H1 (cell line): ENCODE results near the gene EEF1A2. TPM values are rescaled to one million over a fixed set of nuclear protein-coding genes. Genes with fewer than 3 reads are reported as not detected.

Experiments
- CTCF ChIA-PET: fragments of 300-600 bp; sonication (Branson Sonifier 250); formaldehyde crosslinking; loops from one replicate; lab custom pipeline; 2021; ENCODE audit not compliant: partially characterized antibody; lab: Charles Lee
- POLR2A ChIA-PET: fragments of 300-600 bp; sonication (Branson Sonifier 250); formaldehyde crosslinking; loops from one replicate; lab custom pipeline; 2021; ENCODE audit warnings: inconsistent platforms; ENCODE audit not compliant: partially characterized antibody; lab: Charles Lee
- DNase-seq, 2 experiments: peaks; one replicate each; pipeline versions ENCODE4 v3.0.0 to v3.0.0-alpha.2; 2010 to 2022; ENCODE audit warnings: low spot score in 2 of 2, low read depth in 1 of 2, mixed read lengths in 1 of 2
- FAIRE-seq: peaks from 2 replicates; lab custom pipeline; 2011; peaks lifted over from hg19 to GRCh38; lab: Jason Lieb, UNC
- H2AFZ ChIP-seq: 2 replicates; pipeline ENCODE4 v1.8.1; 2012; ENCODE audit warnings: low read length, inconsistent platforms
- H2AK5ac ChIP-seq: 2 replicates; pipeline ENCODE4 v1.6.1; 2013; ENCODE audit warnings: low read depth, low read length
- H2BK120ac ChIP-seq: replicated peaks from 2 replicates; pipeline ENCODE3; 2013; ENCODE audit warnings: low read depth, low read length, inconsistent platforms
- H2BK12ac ChIP-seq: 2 replicates; pipeline ENCODE4 v1.6.1; 2013; ENCODE audit warnings: low read depth, low read length
- H2BK15ac ChIP-seq: 2 replicates; pipeline ENCODE4 v1.6.1; 2013; ENCODE audit warnings: low read length
- H2BK20ac ChIP-seq: 2 replicates; pipeline ENCODE4 v1.6.1; 2013; ENCODE audit warnings: low read length
- H2BK5ac ChIP-seq: 2 replicates; pipeline ENCODE4 v1.6.1; 2013; ENCODE audit warnings: low read depth, low read length
- H3K14ac ChIP-seq: 2 replicates; pipeline ENCODE4 v1.6.1; 2013; ENCODE audit warnings: inconsistent platforms; ENCODE audit not compliant: insufficient read length
- H3K18ac ChIP-seq: 2 replicates; pipeline ENCODE4 v1.6.1; 2013; ENCODE audit warnings: low read length; ENCODE audit errors: extremely low read depth
- H3K23ac ChIP-seq: 2 replicates; pipeline ENCODE4 v1.6.1; 2013; ENCODE audit warnings: inconsistent platforms; ENCODE audit not compliant: insufficient read length
- H3K23me2 ChIP-seq: 2 replicates; pipeline ENCODE4 v1.6.1; 2013; ENCODE audit warnings: low read depth, low read length
- H3K27ac ChIP-seq: 2 replicates; pipeline ENCODE4 v1.6.1; 2011; ENCODE audit warnings: low read depth, low read length, inconsistent platforms
- H3K27me3 ChIP-seq, 4 experiments: replicated peaks in 1 of 4; 1 replicate in 1 of 4; 2 replicates in 3 of 4; pipeline versions ENCODE4 v1.6.1 to v1.8.1; 2011 to 2013; ENCODE audit warnings: low read length in 3 of 4, mild to moderate bottlenecking in 3 of 4, inconsistent platforms in 2 of 4, mixed read lengths in 2 of 4, moderate library complexity in 1 of 4; ENCODE audit not compliant: control insufficient read depth in 3 of 4, insufficient read depth in 3 of 4; ENCODE audit errors: extremely low read depth in 1 of 4
- H3K36me3 ChIP-seq, 4 experiments: 2 replicates each; pipeline versions ENCODE4 v1.6.1 to v1.8.1; 2011 to 2013; ENCODE audit warnings: mild to moderate bottlenecking in 4 of 4, low read length in 3 of 4, moderate library complexity in 2 of 4, control low read depth in 1 of 4, inconsistent platforms in 1 of 4; ENCODE audit not compliant: insufficient read depth in 4 of 4, control insufficient read depth in 2 of 4
- H3K4ac ChIP-seq: replicated peaks from 2 replicates; pipeline ENCODE3; 2013; ENCODE audit warnings: low read length, low read depth, mixed read lengths, inconsistent platforms; ENCODE audit not compliant: insufficient read length
- H3K4me1 ChIP-seq, 4 experiments: replicated peaks in 1 of 4; 1 replicate in 1 of 4; 2 replicates in 3 of 4; pipeline versions ENCODE4 v1.6.1 to v1.8.1; 2011 to 2013; ENCODE audit warnings: low read length in 3 of 4, inconsistent platforms in 2 of 4, mixed read lengths in 1 of 4; ENCODE audit not compliant: insufficient read depth in 4 of 4, control insufficient read depth in 3 of 4
- H3K4me2 ChIP-seq, 2 experiments: 2 replicates each; pipeline versions ENCODE4 v1.6.1 to v1.8.1; 2011 to 2013; ENCODE audit warnings: low read depth in 2 of 2, low read length in 2 of 2, control low read depth in 1 of 2, inconsistent platforms in 1 of 2, mild to moderate bottlenecking in 1 of 2; ENCODE audit not compliant: insufficient read depth in 1 of 2
- H3K4me3 ChIP-seq, 4 experiments: fragments of 200-600, 300-600 bp in 1 of 4; sonication (generic), shearing (Covaris generic), sonication (Bioruptor Twin) in 1 of 4; 2 replicates each; pipeline versions ENCODE4 v1.5.1 to v1.8.1; 2011 to 2016; ENCODE audit warnings: low read length in 4 of 4, low read depth in 3 of 4, control low read depth in 2 of 4, inconsistent platforms in 2 of 4, mild to moderate bottlenecking in 2 of 4, mixed read lengths in 1 of 4, moderate library complexity in 1 of 4; ENCODE audit not compliant: insufficient read depth in 2 of 4; ENCODE audit errors: extremely low read depth in 1 of 4
- H3K56ac ChIP-seq: replicated peaks from 2 replicates; pipeline ENCODE3; 2013; ENCODE audit warnings: low read depth, mild to moderate bottlenecking, mixed read lengths, low read length, inconsistent platforms; ENCODE audit not compliant: insufficient read length
- H3K79me1 ChIP-seq: 2 replicates; pipeline ENCODE4 v1.6.1; 2013; ENCODE audit warnings: low read depth, low read length, control low read depth
- H3K79me2 ChIP-seq, 2 experiments: 2 replicates each; pipeline versions ENCODE4 v1.6.1 to v1.8.1; 2012 to 2013; ENCODE audit warnings: low read length in 2 of 2, mild to moderate bottlenecking in 2 of 2, inconsistent platforms in 1 of 2; ENCODE audit not compliant: insufficient read depth in 2 of 2, control insufficient read depth in 1 of 2
- H3K9ac ChIP-seq, 4 experiments: replicated peaks in 1 of 4; 1 replicate in 1 of 4; 2 replicates in 3 of 4; pipeline versions ENCODE4 v1.6.1 to v1.8.1; 2011 to 2013; ENCODE audit warnings: low read depth in 3 of 4, low read length in 3 of 4, control low read depth in 2 of 4, mild to moderate bottlenecking in 2 of 4, moderate library complexity in 2 of 4, inconsistent platforms in 1 of 4; ENCODE audit errors: extremely low read depth in 1 of 4
- H3K9me3 ChIP-seq, 2 experiments: 2 replicates each; pipeline versions ENCODE4 v1.6.1 to v1.8.1; 2012 to 2013; ENCODE audit warnings: mild to moderate bottlenecking in 2 of 2, moderate library complexity in 2 of 2, control low read depth in 1 of 2, inconsistent platforms in 1 of 2, low read depth in 1 of 2, low read length in 1 of 2, mixed read lengths in 1 of 2; ENCODE audit not compliant: insufficient read depth in 2 of 2
- H4K20me1 ChIP-seq, 2 experiments: replicated peaks in 1 of 2; 2 replicates each; pipeline versions ENCODE3 to v1.8.1; 2011 to 2013; ENCODE audit warnings: inconsistent platforms in 2 of 2, low read length in 2 of 2, mild to moderate bottlenecking in 1 of 2; ENCODE audit not compliant: insufficient read depth in 2 of 2, control insufficient read depth in 1 of 2
- H4K5ac ChIP-seq: 2 replicates; pipeline ENCODE4 v1.6.1; 2013; ENCODE audit warnings: low read length, low read depth, mixed read lengths, inconsistent platforms; ENCODE audit not compliant: insufficient read length
- H4K8ac ChIP-seq: 2 replicates; pipeline ENCODE4 v1.8.0; 2013; ENCODE audit warnings: mild to moderate bottlenecking, moderate library complexity, low read length, inconsistent platforms; ENCODE audit not compliant: insufficient read depth; ENCODE audit errors: extremely low read depth
- H4K91ac ChIP-seq: replicated peaks from 2 replicates; pipeline ENCODE3; 2013; ENCODE audit warnings: low read length, mixed read lengths, inconsistent platforms; ENCODE audit not compliant: insufficient read length
- EP300 ChIP-seq, 2 experiments: IDR thresholded peaks; 1 replicate in 1 of 2; 2 replicates in 1 of 2; pipeline ENCODE4 v1.6.1; 2011 to 2012; ENCODE audit warnings: low read depth in 2 of 2, low read length in 2 of 2, mild to moderate bottlenecking in 2 of 2, borderline replicate concordance in 1 of 2, inconsistent platforms in 1 of 2, moderate library complexity in 1 of 2
- GTF2F1 ChIP-seq: IDR thresholded peaks from 2 replicates; pipeline ENCODE4 v1.6.1; 2012; ENCODE audit warnings: low read depth, low read length, improper control_type of control experiment, borderline replicate concordance
- KDM1A ChIP-seq: fragments of 200-600, 300-600 bp; sonication (generic); IDR thresholded peaks from 2 replicates; pipeline ENCODE4 v1.7.1; 2016; ENCODE audit warnings: mild to moderate bottlenecking, low read length, borderline replicate concordance
- WGBS, 2 experiments: shearing (Covaris generic) in 1 of 2; methylation state at CpG; one replicate each; pipeline versions ENCODE4 v1.1.6 to v1.1.7; 2013 to 2015; ENCODE audit warnings: low lambda C conversion rate in 2 of 2, mixed read lengths in 2 of 2, inconsistent platforms in 1 of 2, low coverage in 1 of 2, missing lambda C conversion rate in 1 of 2; ENCODE audit not compliant: insufficient replicate concordance in 2 of 2, insufficient coverage in 1 of 2, insufficient read length in 1 of 2; ENCODE audit errors: extremely low coverage in 1 of 2, missing lambda C conversion rate in 1 of 2; 5-methylcytosine and 5-hydroxymethylcytosine counted together
- polyA plus RNA-seq, 7 experiments: library from polyadenylated mRNA; depleted of rRNA in 3 of 7; stranded (reverse) in 5 of 7; unstranded in 2 of 7; fragments of >200 nt in 5 of 7; fragments of 200-250 nt in 2 of 7; gene quantifications; 1 replicate in 5 of 7; 2 replicates in 1 of 7; 4 replicates in 1 of 7; pipeline versions ENCODE4 v1.2.1 to v1.2.3, GENCODE V29; 2011 to 2013; ENCODE audit warnings: missing spikeins in 2 of 7, mixed read lengths in 2 of 7
- total RNA-seq: library from RNA; stranded (reverse); fragmentation: NEBNext Ultra II Directional; extraction: Animal tissue kit (Norgen Biotek cat#: 25700); gene quantifications from 2 replicates; pipeline ENCODE4 v1.2.1, GENCODE V29; 2021

EEF1A2 gene
- total and polyA plus RNA-seq, 2 of the 8 experiments (the other 6 are each of a cell fraction or from before 2014, with no cell fraction given): 7.4 to 25.8 TPM

DNA sequence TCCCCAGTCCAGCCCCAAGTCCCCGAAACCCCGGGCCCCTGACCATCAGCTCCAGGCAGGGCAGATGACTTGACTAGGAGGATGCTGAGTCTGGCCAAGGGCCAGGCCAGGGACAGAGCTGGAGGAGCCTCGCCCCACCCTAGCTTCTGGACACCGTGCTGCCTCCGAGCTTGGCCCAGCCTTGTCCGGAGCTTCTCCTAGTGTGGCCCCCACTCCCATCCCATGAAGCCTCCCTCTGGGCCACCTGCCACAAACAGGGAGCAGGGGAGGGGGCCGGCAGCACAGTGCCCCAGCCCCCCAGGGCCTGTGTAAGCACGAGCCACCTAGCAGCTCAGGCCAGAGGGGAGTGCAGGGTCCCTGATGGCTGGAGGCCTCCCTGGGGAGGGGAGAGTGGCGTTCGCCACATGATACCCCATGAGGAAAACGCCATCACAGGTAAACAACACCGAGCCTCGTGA is 5.3 kb downstream of the EEF1A2 start:
- no peak overlapping the region for H3K14ac ChIP-seq
- FAIRE-seq: no peak
- 86% methylated on average over 10 of the region's 13 CpGs; no CpG with 5 or more reads in 1 of the 2 experiments for WGBS, 2 experiments

More for the DNA sequence above, 5.3 kb downstream of the EEF1A2 start:
- H2BK15ac ChIP-seq: no peak overlapping the region
- H3K79me2 ChIP-seq: no peaks in the 10 kb centered on the region
- no peak for TF ChIP-seq KDM1A
- no peak for TF ChIP-seq GTF2F1
- no peak for TF ChIP-seq EP300 (IDR thresholded peaks at IDR 0.05; ENCODE audit: borderline replicate concordance in 1 of 2, low read depth in 2 of 2, low read length in 2 of 2)
- TF ChIP-seq, all 59 proteins: peak for 0
- Histone ChIP-seq H2BK120ac (no peak overlapping the region), H3K79me1 (no peaks in the 10 kb centered on the region), H3K36me3 (peaks cover 0 to 8% (median 1%) of the 10 kb centered on the region in 4 experiments; a peak in 5 of 8 replicates), H3K9me3 (no peaks in the 10 kb centered on the region), H3K9ac (no peak overlapping the region), H4K5ac (no peak overlapping the region), H3K23me2 (peaks cover 18% of the 10 kb centered on the region; the same call in 1 of the 2 replicates), H3K18ac (no peak overlapping the region), H4K91ac (no peak overlapping the region), H3K4me1 (peaks cover 0 to 21% (median 12%) of the 10 kb centered on the region in 4 experiments; a peak in 6 of 7 replicates), H3K4me3 (no peak overlapping the region), H3K23ac (no peak overlapping the region), H3K27ac (no peak overlapping the region), H3K4ac (no peak overlapping the region), H2BK20ac (no peak overlapping the region), H2BK12ac (no peak overlapping the region), H4K20me1 (peaks cover 0 to 10% of the 10 kb centered on the region in 2 experiments), H2BK5ac (no peak overlapping the region), H3K4me2 (no peak overlapping the region), H4K8ac (no peak overlapping the region), H2AFZ (no peak overlapping the region), H3K27me3 (peaks cover 3 to 37% (median 33%) of the 10 kb centered on the region in 4 experiments), H2AK5ac (no peak overlapping the region), H3K56ac (no peak overlapping the region)
- ChIA-PET CTCF (interaction anchor here (0.6 to 1.5 kb wide), 5 partner anchors 9 to 324 kb away, joined by 3 to 6 read pairs (median 3); no protein-coding TSS in a partner anchor), POLR2A (interaction anchor here (1.0 to 2.2 kb wide), 2 partner anchors 28 to 29 kb away, joined by 4 to 6 read pairs; partner anchors contain the start of gene PPDPF)
- no peak for DNase-seq
